CD4-positive, alpha-beta T cell treated with Interleukin-4 for 4 hours (primary cell): ENCODE measurements around the gene ZCCHC24.
A peak's percentile ranks its signal among the peaks of the same experiment; 100 is the strongest.

Experiments
- DNase-seq: peaks from one replicate; pipeline ENCODE4 v3.0.0-alpha.2; 2020

Gene ZCCHC24

DNA sequence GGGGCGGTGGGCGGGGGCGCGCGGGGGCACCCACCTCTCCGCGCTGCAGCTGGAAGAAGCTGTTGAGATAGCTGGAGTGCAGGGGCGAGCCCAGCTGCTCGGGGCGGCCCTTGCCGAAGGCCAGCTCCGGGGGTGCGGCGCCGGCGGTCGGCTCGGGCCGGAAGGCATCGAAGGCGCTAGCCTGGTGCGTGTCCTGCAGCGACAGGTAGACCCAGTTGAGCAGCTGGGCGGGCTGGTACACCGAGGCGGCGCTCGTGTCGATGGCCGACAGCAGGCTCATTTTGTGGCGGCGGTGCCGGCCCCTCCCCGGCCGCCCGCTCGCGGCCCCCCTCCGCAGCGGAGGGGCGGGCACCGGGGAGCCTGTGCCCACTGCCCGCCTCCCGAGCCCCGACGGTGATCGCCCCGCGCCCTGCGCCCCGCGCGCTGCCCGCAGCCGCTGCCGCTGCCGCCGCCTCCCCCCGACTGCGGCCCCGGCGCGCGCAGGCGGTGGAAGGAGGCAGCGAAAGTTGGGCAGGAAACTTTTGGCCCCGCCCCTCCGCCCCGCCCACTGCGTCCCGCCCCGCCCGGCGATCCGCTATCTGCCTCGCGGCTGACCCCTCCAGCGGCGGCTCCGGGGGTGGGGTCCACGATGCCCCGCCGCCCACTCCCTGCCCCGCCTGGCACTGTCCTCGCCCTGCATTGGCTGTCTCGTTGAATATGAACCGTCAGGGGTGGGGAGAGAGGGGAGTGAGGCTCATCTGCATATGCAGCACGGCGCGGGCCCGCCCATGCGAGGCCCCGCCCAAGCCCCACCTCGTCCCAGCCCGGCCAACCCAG lies at the start of gene ZCCHC24:
Gene ZCCHC24, minus strand, starts transcription at position 464 of the 816 bp plus-strand sequence. Its CDS starts 184 bp downstream, at position 280.
- peak; percentile 98 for DNase-seq

DNA sequence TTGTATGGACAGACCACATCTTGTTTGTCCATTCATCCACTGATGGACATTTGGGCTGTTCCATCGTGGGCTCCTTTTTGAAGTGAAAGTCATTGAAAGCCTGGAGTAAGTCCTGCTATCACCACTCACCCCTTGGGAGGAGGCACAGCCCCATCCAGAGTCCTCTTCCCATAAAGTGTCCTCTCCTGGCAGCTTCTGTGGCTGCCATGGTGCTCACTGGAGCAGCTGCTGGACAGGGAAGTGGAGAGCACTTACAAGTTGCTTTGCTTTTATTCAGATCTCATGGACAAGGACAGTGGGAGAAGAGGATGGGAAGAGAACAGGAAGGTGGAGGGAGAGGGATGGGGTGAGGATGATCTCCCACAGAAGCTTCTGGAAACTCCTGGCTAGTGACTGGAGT lies 48.4 kb upstream of the ZCCHC24 start:
- no peak for DNase-seq

DNA sequence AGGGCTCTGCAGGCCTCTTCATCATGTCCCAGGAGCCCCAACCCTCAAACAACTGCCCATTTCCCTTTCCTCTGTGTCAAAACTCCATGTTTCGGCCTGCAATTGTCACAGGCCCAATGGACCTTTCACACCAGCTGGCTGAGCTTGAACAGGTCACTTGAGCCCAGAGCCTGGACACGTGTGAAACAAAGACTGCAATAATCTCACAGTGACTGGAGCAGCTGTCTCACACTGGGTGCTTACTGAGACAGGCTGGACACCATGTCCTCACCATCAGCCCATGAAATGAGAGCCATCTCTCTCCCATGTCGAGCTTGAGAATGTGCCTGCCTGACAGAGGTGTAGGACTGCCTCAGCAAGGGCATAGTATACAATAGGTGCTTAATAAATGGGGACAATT lies 47.4 kb upstream of the ZCCHC24 start:
- DNase-seq, result no peak

DNA sequence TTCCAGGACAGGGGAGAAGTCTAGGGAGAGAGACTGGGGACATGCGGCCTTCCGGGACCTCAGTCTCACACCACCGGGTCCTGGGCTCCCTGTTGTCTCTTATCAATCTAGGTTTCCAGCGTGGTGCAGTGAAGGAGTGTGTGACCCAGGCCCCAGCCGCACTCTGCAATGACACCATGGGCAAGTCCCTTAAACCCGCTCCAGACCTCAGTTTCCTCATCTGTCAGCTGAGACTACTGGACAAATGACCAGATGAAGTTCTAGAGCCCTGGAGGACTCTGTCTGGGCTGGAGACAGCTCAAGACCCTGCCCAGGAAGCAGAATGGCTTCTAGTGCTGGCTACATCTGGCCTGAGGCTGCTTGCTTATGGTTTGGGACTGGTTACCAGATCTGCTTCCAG lies 46.8 kb upstream of the ZCCHC24 start:
- DNase-seq, result no peak

DNA sequence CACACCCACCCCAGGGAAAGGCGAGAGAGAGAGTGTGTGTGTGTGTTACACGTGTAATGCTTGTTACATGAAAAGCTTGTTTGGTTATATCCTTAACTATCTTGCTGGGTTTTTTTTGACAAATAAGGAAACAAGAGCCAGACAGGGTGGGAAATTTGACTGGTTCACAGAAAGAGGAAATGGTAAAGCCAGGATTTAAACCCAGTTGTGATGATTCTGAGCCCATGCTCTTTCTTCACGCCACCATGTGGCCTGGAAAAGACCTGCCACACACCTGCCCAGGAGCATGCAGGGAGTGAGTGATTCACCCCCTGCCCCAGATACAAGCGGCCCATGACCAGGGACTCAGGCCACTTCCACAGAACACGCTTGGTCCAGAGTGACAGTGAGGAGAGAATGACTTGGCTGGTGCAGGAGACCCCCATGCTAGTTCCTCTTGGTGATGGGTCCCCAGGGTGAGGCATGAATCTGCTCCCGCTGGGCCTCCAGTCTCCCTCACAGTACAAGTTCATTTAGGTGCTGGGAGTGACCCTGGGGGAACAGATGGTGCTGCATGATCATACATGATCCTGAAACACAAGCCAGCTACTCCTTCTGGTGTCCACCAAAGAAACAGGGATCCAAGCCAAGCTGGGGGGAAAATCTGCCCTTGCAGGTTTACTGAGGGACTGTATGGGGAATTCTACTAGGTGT lies 45.9 kb upstream of the ZCCHC24 start:
- DNase-seq, result no peak

DNA sequence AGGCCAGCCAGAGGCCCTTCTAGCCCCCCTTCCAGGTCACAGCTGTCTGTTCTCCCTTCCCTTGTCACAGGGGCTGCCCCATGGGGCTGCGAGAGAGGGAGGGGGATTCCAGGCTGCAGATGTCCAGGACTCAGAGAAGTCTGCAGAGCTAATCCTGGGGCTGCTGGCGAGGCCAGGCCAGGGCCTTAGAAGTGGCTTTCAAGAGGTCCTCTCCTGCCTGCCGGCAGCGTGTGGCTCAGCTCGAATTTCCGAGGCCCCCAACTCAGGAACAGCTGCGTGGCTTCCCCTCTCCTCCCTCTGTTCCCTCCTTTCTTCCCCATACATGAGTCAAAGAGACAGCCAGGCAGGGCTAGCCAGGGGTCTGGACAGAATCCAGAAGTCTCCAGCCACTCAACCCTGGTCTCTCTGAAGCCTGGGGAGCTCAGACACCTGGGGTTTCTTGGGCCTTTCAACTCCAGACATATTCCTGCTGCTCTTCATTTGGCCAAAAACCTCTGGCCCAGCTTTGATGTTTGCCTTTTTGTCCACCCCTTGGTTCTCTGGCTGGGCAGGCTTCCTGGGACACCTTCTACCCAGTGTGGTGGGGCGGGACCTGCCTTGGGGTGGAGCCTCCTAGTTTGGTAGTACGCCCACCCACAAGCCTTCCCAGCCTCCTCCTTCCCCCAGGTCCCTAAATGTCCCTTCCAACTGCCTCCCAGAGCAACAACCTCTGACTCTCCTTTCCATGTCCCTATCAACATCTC lies 45.1 kb upstream of the ZCCHC24 start:
- DNase-seq, result no peak

DNA sequence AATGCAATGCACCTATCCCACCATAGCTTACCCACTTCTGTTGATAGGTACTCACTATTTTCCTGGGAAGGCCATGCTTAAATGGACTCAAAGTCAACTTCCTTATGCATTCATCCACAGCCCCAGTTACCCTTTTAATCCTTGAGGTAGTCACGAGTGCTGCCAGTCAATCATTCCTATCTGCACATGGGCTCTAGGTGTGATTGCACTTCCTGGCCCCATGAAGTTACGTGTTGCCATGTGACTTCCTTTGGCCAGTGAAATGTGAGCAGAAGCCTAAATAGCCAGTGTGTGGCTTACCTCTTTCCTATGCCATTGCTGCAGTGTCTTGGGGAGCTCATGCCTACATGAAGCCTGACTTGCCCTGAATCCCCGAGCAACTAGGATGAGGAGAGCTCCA lies 43.4 kb upstream of the ZCCHC24 start:
- no peak for DNase-seq

DNA sequence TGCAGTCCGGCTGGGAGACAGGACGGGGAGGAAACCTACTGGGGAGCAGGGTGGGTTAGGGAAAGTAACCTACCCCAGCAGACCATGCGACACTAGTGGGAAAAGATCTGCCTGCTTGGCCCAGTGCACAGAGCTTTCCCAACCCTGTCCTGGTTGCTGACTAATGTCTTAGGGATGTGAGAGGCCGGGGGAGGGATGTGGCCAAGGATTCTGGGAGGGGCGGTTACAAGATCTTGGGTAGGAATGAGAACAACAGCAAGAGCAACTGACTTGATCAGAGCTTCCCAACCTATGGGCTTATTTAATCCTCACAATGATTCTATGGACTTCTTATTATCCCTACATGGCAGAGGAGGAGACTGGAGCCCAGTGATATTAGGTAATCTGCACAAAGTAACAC lies 42.9 kb upstream of the ZCCHC24 start:
- no peak for DNase-seq

DNA sequence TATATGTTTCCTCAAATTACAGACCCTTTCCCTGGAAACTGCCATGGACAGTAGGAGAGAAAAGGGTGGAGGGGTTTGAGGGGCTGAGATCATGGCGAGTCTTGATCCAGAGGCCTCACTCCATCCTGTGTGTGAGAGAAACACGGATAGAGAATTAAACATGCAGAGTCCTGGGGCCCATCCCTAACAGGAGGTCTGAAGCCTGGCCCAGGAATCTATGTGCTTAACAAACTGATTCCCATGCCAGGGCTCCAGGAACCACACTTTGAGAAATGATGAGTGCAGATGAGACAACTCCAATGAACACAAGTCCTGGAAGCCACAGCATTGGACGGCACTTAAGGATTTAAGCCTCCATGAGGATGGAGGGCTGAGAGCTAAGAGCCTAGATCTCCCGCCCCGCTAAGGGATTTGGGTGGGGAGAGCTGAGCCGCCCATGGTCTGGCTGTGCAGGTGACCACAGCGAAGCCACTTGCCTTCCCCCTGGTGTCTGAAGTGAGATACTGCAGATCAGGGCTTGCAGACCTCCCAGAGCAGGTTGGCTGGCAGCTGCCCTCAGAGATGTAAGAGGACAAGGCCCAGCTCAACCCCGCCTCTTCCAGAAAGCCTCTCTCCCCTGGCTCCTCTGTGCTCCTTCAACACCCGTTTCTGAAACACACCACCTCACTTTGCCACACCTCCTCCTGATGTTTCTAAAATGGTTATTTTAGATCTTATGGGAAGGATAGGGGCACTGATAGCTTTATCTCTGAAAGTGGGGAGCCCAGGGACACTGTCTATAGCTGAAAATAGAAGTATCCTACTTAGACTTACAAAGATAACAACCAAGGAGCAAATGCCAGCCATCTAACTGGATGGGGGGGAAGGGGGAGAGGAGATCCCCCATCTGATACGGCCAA lies 42.1 kb upstream of the ZCCHC24 start:
- peak; percentile 22 for DNase-seq

DNA sequence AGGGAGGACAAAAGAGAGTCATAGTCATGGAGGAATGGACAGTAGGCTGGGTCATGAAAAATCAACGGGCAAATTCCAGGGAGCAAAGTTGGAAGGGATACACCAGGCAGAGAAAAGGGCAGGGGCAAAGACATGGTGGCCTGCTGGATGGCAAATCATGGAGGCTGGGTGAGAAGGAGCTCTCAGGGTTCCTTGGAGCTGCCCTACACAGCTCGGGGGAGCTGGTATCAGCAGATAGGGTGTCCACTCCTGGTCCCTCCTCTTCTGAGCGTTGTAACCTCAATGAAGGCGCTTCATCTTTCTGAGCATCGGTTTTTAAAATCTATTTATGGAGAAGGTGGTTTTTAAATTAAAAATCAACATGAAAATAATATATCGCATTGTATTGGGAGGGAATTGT lies 39.1 kb upstream of the ZCCHC24 start:
- no peak for DNase-seq

DNA sequence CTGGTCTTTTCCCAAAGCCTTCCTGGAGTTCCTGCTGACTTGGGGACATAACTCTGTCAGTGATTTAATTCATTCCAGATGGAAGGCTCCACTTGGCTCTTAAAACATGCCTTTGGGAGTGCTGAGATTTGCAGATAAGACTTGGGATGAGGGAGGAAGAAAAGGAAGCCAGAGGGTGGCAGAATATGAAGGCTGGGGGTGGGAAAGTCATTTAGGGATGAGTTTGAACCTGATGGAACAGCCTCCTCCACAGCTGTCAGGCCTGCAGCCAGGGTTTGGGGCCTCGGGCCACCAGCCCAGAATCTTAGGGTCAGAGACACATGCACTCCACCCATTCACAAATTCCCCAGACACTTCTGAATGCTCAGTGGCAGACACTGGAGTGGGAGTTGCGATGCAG lies 38.5 kb upstream of the ZCCHC24 start:
- DNase-seq, result no peak

DNA sequence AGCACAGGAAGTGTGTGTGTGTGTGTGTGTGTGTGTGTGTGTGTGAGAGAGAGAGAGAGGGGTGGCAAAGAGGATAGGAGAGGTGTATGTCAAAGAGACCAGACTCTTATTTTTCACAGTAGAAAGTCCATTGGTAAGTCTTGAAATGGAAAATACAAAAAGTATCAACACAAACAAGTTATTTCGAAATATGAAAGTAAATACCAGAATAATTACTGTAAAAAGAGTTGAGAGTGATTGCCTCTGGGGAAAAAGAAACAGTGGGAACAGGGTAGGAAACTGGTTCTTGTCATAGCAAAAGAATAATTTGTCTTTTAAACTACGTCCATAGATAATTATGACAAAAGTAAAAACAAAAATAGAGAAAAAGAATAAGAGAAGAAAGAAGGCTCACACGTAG lies 37.9 kb upstream of the ZCCHC24 start:
- DNase-seq, result no peak

DNA sequence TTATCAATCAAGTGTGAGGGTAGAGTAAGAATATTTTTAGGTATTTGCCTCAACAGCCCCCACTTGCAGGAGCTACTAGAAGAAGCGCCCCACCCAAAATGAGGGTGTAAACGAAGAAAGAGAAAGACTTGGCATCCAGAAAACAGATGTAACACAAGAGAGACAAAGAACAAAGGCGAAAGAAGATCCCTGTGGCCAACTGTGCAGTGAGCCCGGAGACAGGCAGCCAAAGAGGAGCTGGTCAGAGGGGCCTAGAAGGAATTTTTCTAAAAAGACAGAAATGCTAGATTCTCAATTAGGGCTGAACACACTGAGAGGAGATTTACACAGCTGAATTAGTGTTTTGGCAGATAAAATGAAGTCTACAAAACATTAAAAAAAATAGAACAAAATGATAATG lies 37.3 kb upstream of the ZCCHC24 start:
- DNase-seq, result no peak

DNA sequence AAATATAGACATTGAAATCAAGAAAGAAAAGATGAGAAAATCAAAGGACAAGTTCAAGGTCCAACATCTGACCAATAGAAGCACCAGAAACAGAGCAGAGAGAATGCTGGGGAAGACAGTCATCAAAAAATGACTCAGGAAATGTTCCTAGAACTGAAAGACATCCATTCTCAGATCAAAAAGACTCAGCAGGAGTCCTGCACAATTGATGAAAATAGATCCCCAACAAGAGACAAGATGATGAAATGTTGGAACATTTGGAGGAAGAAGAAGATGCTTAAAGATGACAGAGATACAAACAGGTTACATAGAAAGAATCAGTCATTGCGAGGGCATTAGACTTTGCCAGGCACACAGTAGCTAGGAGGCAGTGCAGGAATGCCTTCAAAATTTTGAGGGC lies 36.9 kb upstream of the ZCCHC24 start:
- DNase-seq, result no peak

DNA sequence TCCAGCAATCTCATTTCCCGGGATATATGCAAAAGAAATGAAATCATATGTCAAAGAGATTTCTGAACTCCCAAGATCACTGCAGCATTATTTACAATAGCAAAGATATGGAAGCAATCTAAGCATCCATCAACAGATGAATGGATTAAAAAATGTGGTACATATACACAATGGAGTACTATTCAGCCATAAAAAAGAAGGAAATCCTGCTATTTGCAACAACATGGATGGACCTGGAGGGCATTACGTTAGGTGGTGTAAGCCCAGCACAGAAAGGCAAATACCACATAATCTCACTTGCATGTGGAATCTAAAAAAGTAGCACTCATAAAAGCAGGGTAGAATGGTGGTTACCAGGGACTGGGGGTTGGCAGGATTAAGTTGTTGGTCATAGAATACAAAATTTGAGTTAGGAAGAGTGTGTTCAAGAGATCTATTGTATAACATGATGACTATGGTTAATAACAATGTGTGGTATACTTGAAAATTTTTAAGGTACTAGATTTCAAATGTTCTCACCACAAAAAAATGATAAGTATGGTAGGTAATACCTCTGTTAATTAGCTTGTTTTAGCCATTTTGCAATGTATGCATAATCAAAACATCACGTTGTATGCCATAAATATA lies 34.0 kb upstream of the ZCCHC24 start:
- DNase-seq, result no peak

DNA sequence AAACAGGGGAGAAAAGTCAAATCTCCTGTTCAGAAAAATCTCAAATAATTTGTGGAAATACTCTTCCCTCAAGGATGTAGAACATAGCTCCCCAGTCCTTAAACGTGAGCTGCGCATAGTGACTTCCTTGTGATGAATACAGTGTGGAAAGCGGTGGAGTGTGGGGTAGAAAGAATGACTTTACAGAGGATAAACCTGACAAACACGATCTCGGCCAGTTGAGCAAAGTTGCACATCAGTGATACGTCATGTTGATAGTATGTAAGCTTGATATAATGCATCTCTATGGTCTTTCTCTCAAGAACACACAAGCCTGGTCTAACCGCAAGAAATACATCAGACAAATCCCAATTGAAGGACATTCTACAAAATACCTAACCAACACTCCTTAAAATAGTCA lies 32.0 kb upstream of the ZCCHC24 start:
- DNase-seq, result no peak

DNA sequence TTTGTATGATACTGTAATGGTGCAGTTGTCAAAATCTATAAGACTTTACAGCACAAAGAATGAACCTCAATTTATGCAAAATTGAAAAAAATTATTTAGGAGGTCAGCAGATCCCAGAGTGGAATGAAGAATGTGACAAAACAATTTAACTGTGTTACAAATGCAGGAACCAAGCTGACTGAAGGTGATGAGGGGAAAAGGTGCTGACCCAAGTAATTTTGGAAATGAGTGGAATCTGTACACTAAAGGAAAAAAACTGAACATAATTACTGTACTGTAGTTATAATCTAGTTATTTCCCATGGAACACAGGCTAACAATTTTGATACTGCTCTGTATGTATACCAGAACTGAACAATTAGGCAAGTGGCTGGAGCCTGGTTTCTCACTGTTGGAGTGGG lies 31.2 kb upstream of the ZCCHC24 start:
- DNase-seq, result no peak

DNA sequence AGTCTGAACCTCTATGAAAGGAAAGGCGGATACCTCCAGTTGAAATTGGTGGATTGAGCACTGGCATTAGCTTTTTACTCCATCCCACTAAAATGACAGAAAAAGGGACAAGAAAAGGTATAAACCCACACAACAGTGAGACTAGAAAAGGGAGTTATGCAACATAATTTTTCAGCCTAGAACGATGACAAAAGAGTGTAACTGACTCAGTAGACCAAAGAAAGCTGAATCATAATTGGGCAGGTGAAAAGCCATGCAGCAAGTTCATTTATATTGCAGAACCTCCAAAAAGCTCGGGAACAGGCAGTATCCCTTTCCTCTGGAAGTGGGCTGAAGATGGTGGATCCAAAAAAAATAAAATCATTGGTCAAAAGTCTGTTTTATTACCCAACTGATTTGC lies 30.5 kb upstream of the ZCCHC24 start:
- DNase-seq, result no peak

DNA sequence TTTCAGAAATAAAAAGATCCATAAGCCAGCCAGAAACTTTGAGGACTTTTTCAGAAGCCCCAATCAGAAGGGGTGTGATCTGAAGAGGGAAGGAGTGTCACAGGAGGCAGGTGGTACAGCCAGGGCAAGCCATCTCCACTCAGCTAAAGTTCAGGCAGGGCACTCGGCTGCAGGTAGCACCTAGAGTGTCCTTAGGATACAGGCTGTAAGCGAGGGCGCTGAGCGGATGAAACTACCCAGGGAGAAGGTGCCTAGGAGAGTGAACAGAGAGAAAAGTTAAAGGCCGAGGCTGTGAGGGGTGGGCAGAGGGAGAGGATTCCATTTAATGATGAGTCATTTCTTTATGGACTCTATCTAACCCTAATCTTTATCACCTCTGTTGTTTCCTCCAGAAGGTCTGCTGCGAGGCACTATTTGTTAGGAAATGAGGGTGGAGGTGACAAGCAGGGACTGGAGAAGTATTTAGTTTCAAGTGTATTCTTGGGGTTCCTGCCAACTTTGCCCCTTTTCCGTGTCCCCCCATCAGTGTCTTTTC lies 29.8 kb upstream of the ZCCHC24 start:
- no peak for DNase-seq

DNA sequence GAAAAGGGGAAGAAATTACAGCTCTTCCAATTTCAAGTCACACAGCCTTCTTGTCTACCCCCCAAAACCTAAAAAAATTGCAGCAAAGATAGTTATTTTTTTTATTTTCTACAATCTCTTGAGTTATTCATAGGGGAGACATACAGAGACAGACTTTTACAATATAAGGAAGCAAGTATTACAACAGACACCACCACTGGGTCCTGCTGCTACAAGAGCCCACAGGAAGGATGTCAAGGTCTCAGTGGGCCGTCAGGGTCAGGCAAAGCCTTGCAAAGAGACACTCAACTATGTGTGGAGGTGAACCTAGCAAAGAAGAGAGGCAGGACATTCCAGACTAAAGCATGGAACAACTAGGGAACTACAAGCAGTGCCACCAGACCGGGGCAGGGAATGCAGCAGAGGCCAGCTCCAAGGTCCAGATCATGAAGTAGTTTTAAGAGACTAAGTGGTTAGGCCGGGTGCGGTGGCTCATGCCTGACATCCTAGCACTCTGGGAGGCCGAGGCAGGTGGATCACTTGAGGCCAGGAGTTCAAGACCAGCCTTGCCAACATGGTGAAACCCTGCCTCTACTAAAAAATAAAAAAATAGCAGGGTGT lies 28.2 kb upstream of the ZCCHC24 start:
- no peak for DNase-seq

DNA sequence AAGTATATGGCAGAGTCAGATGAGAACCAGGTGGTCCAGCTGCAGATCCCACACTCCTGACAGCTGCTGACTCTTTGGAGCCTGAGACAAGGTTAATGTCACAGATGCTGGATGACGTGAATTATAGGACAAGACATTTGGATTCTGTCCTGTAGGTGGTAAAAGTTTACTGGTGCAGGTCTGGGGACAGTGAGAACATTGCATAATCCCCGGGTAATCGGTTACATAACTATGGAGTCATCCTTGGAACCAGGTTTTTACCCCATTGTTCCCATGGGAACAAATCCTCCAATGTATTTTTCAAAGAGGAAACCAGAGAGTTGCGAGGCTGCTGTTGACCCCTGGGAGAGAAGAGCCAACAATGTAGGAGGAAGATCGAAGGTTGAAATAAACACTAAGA lies 27.5 kb upstream of the ZCCHC24 start:
- DNase-seq, result no peak

DNA sequence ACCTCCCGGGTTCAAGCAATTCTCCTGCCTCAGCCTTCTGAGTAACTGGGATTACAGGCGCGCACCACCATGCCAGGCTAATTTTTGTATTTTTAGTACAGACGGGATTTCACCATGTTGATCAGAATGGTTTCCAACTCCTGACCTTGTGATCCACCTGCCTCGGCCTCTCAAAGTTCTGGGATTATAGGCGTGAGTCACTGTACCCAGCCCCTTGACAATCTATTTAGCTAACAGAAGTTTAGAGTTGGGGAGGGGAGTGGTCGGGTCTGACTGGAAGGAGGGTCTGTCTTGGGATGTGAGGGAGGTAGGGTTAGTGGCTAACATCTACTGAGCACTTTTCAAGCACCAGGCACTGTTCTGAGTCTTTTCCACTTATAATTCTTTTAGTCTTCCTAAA lies 27.0 kb upstream of the ZCCHC24 start:
- no peak for DNase-seq
